HepG2 (cell line): ENCODE results near the gene CX3CR1. TPM values are rescaled to one million over a fixed set of nuclear protein-coding genes. Genes with fewer than 3 reads are reported as not detected.

ENCODE experiments used
- ATAC-seq: fragments of 200-7000 bp; cut with Tn5 transposase; 3 replicates; pipeline ENCODE4 v1.9.1; 2020; ENCODE audit warnings: mild to moderate bottlenecking, moderate library complexity
- BruUV-seq: library from RNA; stranded (reverse); fragments of 400-500 nt; replicated peaks from 2 replicates; lab custom pipeline; 2021; lab: Mats Ljungman, UMichigan
- CTCF ChIA-PET: fragments of 300-600 bp; formaldehyde crosslinking; extraction: SDS; loops from one replicate; lab custom pipeline; 2021; ENCODE audit warnings: low total read pairs, inconsistent platforms, low intra/inter-chr PET ratio; lab: Yijun Ruan, JAX
- POLR2A ChIA-PET: fragments of 350-600 bp; sonication (Branson Sonifier 250); formaldehyde crosslinking; loops from one replicate; lab custom pipeline; 2020; ENCODE audit warnings: antibody characterized with exemption, inconsistent platforms; lab: Yijun Ruan, JAX
- DNase-seq: peaks from one replicate; pipeline ENCODE4 v3.0.0-alpha.2; 2015; ENCODE audit warnings: low spot score
- FAIRE-seq: peaks from 3 replicates; lab custom pipeline; 2011; peaks lifted over from hg19 to GRCh38; lab: Jason Lieb, UNC
- H2AFZ ChIP-seq: one replicate; pipeline ENCODE4 v1.6.1; 2011; ENCODE audit warnings: low read length, inconsistent platforms
- H3K27ac ChIP-seq: fragments of 300-600 bp; 3 replicates; pipeline ENCODE4 v1.8.0; 2011; ENCODE audit warnings: mixed run types, mild to moderate bottlenecking, mixed read lengths, low read length, inconsistent platforms; ENCODE audit not compliant: insufficient read depth; ENCODE audit errors: extremely low read length
- H3K27me3 ChIP-seq, 2 experiments: fragments of 200-600 bp in 1 of 2; 2 replicates in 1 of 2; 3 replicates in 1 of 2; pipeline versions ENCODE4 v1.6.0 to v1.8.0; 2011; ENCODE audit warnings: low read length in 2 of 2, mild to moderate bottlenecking in 2 of 2, moderate library complexity in 2 of 2, inconsistent platforms in 1 of 2; ENCODE audit not compliant: insufficient read depth in 2 of 2, control insufficient read depth in 1 of 2
- H3K36me3 ChIP-seq, 2 experiments: fragments of 200-600 bp in 1 of 2; replicated peaks in 1 of 2; 2 replicates in 1 of 2; 3 replicates in 1 of 2; pipeline versions ENCODE4 v1.5.1 to v1.8.0; 2011; ENCODE audit warnings: low read length in 2 of 2, inconsistent platforms in 1 of 2; ENCODE audit not compliant: insufficient read depth in 2 of 2, control insufficient read depth in 1 of 2
- H3K4me1 ChIP-seq: 2 replicates; pipeline ENCODE4 v1.5.1; 2012; ENCODE audit warnings: low read length, inconsistent platforms; ENCODE audit not compliant: insufficient read depth
- H3K4me2 ChIP-seq: 2 replicates; pipeline ENCODE4 v1.6.0; 2011; ENCODE audit warnings: low read depth, low read length, inconsistent platforms
- H3K4me3 ChIP-seq, 3 experiments: fragments of 200-600 bp in 1 of 3; sonication (generic), shearing (Covaris generic) in 1 of 3; replicated peaks in 1 of 3; 2 replicates each; pipeline ENCODE4 v1.5.1; 2011 to 2016; ENCODE audit warnings: low read length in 3 of 3, inconsistent platforms in 2 of 3, low read depth in 2 of 3, mild to moderate bottlenecking in 2 of 3, control low read depth in 1 of 3, mixed read lengths in 1 of 3; ENCODE audit not compliant: insufficient read depth in 1 of 3
- H3K79me2 ChIP-seq: one replicate; pipeline ENCODE4 v1.6.1; 2011; ENCODE audit warnings: low read length, inconsistent platforms; ENCODE audit not compliant: insufficient read depth
- H3K9ac ChIP-seq: 2 replicates; pipeline ENCODE4 v1.6.0; 2011; ENCODE audit warnings: mild to moderate bottlenecking, low read depth, low read length, inconsistent platforms; ENCODE audit not compliant: insufficient read depth
- H3K9me3 ChIP-seq: 2 replicates; pipeline ENCODE4 v1.5.1; 2012; ENCODE audit warnings: mild to moderate bottlenecking, low read length
- H4K20me1 ChIP-seq: 2 replicates; pipeline ENCODE4 v1.6.0; 2011; ENCODE audit warnings: inconsistent platforms, mild to moderate bottlenecking, low read length, moderate library complexity; ENCODE audit not compliant: insufficient read depth
- AFF4 ChIP-seq: sonication (generic); formaldehyde crosslinking; IDR thresholded peaks from 2 replicates; pipeline ENCODE4 v1.4.0; 2020; ENCODE audit warnings: missing genetic modification reagents
- EHMT2 ChIP-seq: fragments of 200-600 bp; sonication (generic); IDR thresholded peaks from 2 replicates; pipeline ENCODE4 v1.7.0; 2017; ENCODE audit warnings: antibody characterized with exemption, low read depth, low read length, borderline replicate concordance
- HMGXB4 ChIP-seq, 2 experiments: sonication (generic) in 1 of 2; formaldehyde crosslinking in 1 of 2; IDR thresholded peaks; 2 replicates each; pipeline versions ENCODE4 v1.4.0 to v1.6.1; 2018 to 2020; ENCODE audit warnings: missing genetic modification reagents in 2 of 2, borderline replicate concordance in 1 of 2, low read depth in 1 of 2, mild to moderate bottlenecking in 1 of 2, missing biosample characterization in 1 of 2
- MXD4 ChIP-seq: IDR thresholded peaks from 2 replicates; pipeline ENCODE4 v1.6.1; 2016; ENCODE audit warnings: mild to moderate bottlenecking, missing biosample characterization, missing genetic modification reagents
- NFATC3 ChIP-seq: sonication (generic); formaldehyde crosslinking; IDR thresholded peaks from 2 replicates; pipeline ENCODE4 v1.5.1; 2020; ENCODE audit warnings: mild to moderate bottlenecking, missing genetic modification reagents
- PAX8 ChIP-seq: sonication (generic); formaldehyde crosslinking; IDR thresholded peaks from 2 replicates; pipeline ENCODE4 v1.8.0; 2022; ENCODE audit warnings: mild to moderate bottlenecking, missing genetic modification reagents, borderline replicate concordance
- PRPF4 ChIP-seq: fragments of 200-400 bp; formaldehyde crosslinking; IDR thresholded peaks from 2 replicates; pipeline ENCODE4 v1.6.1; 2016; ENCODE audit warnings: low read length, low read depth; ENCODE audit not compliant: poor library complexity, severe bottlenecking
- SP140L ChIP-seq: sonication (generic); formaldehyde crosslinking; IDR thresholded peaks from 2 replicates; pipeline ENCODE4 v1.4.0; 2020; ENCODE audit warnings: missing genetic modification reagents, borderline replicate concordance
- SRSF4 ChIP-seq: fragments of 200-400 bp; formaldehyde crosslinking; IDR thresholded peaks from one replicate; pipeline ENCODE4 v1.6.1; 2018; ENCODE audit warnings: mild to moderate bottlenecking, low read depth, low read length, moderate library complexity; ENCODE audit not compliant: poor library complexity, severe bottlenecking
- ZNF12 ChIP-seq: sonication (generic); formaldehyde crosslinking; IDR thresholded peaks from 2 replicates; pipeline ENCODE4 v1.5.0; 2020; ENCODE audit warnings: missing genetic modification reagents
- ZNF230 ChIP-seq: sonication (generic); formaldehyde crosslinking; IDR thresholded peaks from 2 replicates; pipeline ENCODE4 v1.4.0; 2020; ENCODE audit warnings: mild to moderate bottlenecking, missing genetic modification reagents
- ZNF3 ChIP-seq: IDR thresholded peaks from 2 replicates; pipeline ENCODE4 v1.7.0; 2017; ENCODE audit warnings: inconsistent platforms
- ZNF333 ChIP-seq: sonication (generic); formaldehyde crosslinking; IDR thresholded peaks from 2 replicates; pipeline ENCODE4 v1.4.0; 2020; ENCODE audit warnings: mild to moderate bottlenecking, missing genetic modification reagents, borderline replicate concordance
- ZNF569 ChIP-seq: sonication (generic); formaldehyde crosslinking; IDR thresholded peaks from 2 replicates; pipeline ENCODE4 v1.5.0; 2020; ENCODE audit warnings: mild to moderate bottlenecking, missing genetic modification reagents, moderate library complexity, borderline replicate concordance
- ZNF775 ChIP-seq: sonication (generic); formaldehyde crosslinking; IDR thresholded peaks from 2 replicates; pipeline ENCODE4 v1.4.0; 2020; ENCODE audit warnings: missing genetic modification reagents, mild to moderate bottlenecking, moderate library complexity, borderline replicate concordance
- ZNF891 ChIP-seq: sonication (generic); formaldehyde crosslinking; IDR thresholded peaks from 2 replicates; pipeline ENCODE4 v1.5.0; 2020; ENCODE audit warnings: mild to moderate bottlenecking, missing genetic modification reagents
- ZSCAN22 ChIP-seq: sonication (generic); formaldehyde crosslinking; IDR thresholded peaks from 2 replicates; pipeline ENCODE4 v1.4.0; 2020; ENCODE audit warnings: mild to moderate bottlenecking, missing genetic modification reagents
- WGBS: methylation state at CpG from one replicate; pipeline ENCODE4 v1.1.6; 2017; ENCODE audit warnings: low lambda C conversion rate; 5-methylcytosine and 5-hydroxymethylcytosine counted together
- in situ Hi-C: cut with HindIII; loops from 2 replicates; pipeline ENCODE4 v1.10.0; 2017; ENCODE audit warnings: low pct_unique_long_range_greater_than_20kb; ENCODE audit not compliant: extremely low pct_ligation_motif_present
- intact Hi-C: fragments of 100-400 bp; cut with micrococcal nuclease; formaldehyde crosslinking; loops from one replicate; pipeline ENCODE4 v1.10.0; 2022; ENCODE audit not compliant: unreplicated experiment
- polyA plus RNA-seq, 8 experiments: library from polyadenylated mRNA; depleted of rRNA in 3 of 8; stranded (reverse) in 7 of 8; unstranded in 1 of 8; fragments of >200 nt; fragmentation: Illumina TruSeq in 4 of 8; extraction: Trizol in 4 of 8; gene quantifications; 2 replicates each; pipeline versions ENCODE4 v1.2.1 to v1.2.3, GENCODE V29; 2011 to 2016; ENCODE audit warnings: low read depth in 4 of 8, missing spikeins in 1 of 8, mixed read lengths in 1 of 8; ENCODE audit not compliant: insufficient read depth in 1 of 8
- total RNA-seq, 5 experiments: library from RNA; depleted of rRNA; stranded (reverse); fragments of >200 nt; fragmentation: Illumina TruSeq; extraction: Trizol; gene quantifications; 2 replicates each; pipeline ENCODE4 v1.2.3, GENCODE V29; 2016; ENCODE audit warnings: low read depth in 1 of 5
- TF ChIP-seq, protein P1 (sequence below): sonication (generic); formaldehyde crosslinking; IDR thresholded peaks from 2 replicates; pipeline ENCODE4 v1.4.0; 2020; ENCODE audit warnings: missing genetic modification reagents

The CX3CR1 gene
- total and polyA plus RNA-seq, 2 of the 13 experiments (the other 11 are each of a cell fraction or from before 2014, with no cell fraction given), result not detected

DNA sequence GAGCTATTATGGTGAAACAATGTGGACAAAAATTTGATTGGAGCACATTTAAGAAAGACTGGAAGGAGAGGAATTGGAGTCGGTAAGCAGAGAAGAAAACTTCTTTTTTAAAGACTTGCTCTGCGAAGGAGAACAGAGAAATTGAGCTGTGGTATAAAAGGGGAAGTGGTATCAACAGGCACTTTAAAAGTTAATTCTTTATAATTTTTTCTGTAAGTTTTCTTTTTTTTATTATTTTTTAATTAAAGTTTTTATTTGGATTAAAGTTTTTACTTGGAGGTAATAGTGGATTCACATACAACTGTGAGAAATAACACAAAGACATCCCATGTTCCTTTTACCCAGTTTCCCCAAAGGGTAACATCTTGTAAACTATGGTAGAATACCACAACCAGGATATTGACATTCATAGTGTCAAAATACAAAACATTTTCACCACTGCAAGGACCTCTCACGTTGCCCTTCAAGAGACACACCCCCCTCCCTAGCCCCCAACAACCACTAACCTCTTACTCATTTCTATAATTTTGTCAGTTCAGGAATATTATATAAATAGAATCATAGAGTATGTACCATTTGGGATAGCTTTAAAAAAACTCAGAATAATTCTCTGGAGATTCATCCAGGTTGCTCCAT lies 53.6 kb downstream of the CX3CR1 start:
- no TSS peak for BruUV-seq
- no peak overlapping the region for H3K4me2 ChIP-seq
- no peak for ATAC-seq
- H3K4me1 ChIP-seq, result no peaks in the 10 kb centered on the region
- in situ Hi-C loops, result no loop called here
- no peak for DNase-seq
- no peaks in the 10 kb centered on the region for H3K27me3 ChIP-seq
- H3K9ac ChIP-seq, result no peak overlapping the region
- TF ChIP-seq PAX8 (CRISPR knock-in tag) (no peak), ZSCAN22 (CRISPR knock-in tag) (no peak), SP140L (no peak), EHMT2 (no peak), AFF4 (no peak), ZNF230 (CRISPR knock-in tag) (no peak), ZNF775 (no peak), ZNF12 (CRISPR knock-in tag) (no peak), PRPF4 (no peak), ZNF3 (CRISPR knock-in tag) (no peak), ZNF333 (CRISPR knock-in tag) (no peak), ZNF569 (CRISPR knock-in tag) (no peak), HMGXB4 (CRISPR knock-in tag; IDR thresholded peaks at IDR 0.05; ENCODE audit: borderline replicate concordance in 1 of 2, low read depth in 1 of 2) (no peak), SRSF4 (no peak), ZNF891 (CRISPR knock-in tag) (no peak), MXD4 (CRISPR knock-in tag) (no peak), NFATC3 (CRISPR knock-in tag) (no peak)
- TF ChIP-seq, protein P1, sequence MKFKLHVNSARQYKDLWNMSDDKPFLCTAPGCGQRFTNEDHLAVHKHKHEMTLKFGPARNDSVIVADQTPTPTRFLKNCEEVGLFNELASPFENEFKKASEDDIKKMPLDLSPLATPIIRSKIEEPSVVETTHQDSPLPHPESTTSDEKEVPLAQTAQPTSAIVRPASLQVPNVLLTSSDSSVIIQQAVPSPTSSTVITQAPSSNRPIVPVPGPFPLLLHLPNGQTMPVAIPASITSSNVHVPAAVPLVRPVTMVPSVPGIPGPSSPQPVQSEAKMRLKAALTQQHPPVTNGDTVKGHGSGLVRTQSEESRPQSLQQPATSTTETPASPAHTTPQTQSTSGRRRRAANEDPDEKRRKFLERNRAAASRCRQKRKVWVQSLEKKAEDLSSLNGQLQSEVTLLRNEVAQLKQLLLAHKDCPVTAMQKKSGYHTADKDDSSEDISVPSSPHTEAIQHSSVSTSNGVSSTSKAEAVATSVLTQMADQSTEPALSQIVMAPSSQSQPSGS, result no peak
- TF ChIP-seq, all 625 proteins: peak for 0
- 2% methylated on average over 3 of the region's 3 CpGs for WGBS
- POLR2A ChIA-PET, result no interaction called here
- Histone ChIP-seq H2AFZ (no peak overlapping the region), H4K20me1 (no peaks in the 10 kb centered on the region), H3K4me3 (no peak overlapping the region), H3K27ac (no peak overlapping the region), H3K79me2 (no peaks in the 10 kb centered on the region), H3K9me3 (no peaks in the 10 kb centered on the region), H3K36me3 (no peaks in the 10 kb centered on the region)
- CTCF ChIA-PET, result no interaction called here
- intact Hi-C loops, result no loop called here
- no peak for FAIRE-seq
